Ovary (tissue), 3 donors: ENCODE results near the gene SEMA5A.

Source experiments
- POLR2A ChIP-seq: fragments of 450-650 bp; IDR thresholded peaks from one replicate; pipeline ENCODE4 v1.6.1; 2017; ENCODE audit warnings: antibody characterized with exemption, mild to moderate bottlenecking, moderate library complexity
- TF ChIP-seq, protein P1 (sequence below), 3 donors: fragments of 450-650 bp in 2 of 3; fragments of 200-600 bp in 1 of 3; IDR thresholded peaks; one replicate each; pipeline versions ENCODE4 v1.5.1 to v1.8.0; 2016 to 2022; ENCODE audit warnings: antibody characterized with exemption in 3 of 3, mild to moderate bottlenecking in 1 of 3
- donor health status: DM: no; HTN: no; CAD: no.

DNA sequence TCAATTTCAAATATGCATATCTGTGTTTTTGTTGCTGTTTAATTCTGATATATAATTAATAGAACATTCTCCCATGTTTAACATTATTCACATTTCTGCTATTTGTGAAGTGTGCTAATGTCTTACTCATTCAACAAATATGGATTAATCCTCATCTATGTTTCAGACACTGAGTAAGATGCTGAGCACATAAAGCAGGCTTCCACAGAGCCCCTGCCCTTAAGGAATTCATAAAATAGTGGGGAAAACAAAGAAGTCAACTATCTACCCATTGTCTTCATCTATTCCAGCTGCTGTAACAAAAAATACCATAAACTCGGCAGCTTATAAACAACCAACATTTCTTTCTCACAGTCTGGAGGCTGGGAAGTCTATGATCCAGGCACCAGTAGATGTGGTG lies 333.3 kb downstream of the SEMA5A start:
- TF ChIP-seq, protein P1, sequence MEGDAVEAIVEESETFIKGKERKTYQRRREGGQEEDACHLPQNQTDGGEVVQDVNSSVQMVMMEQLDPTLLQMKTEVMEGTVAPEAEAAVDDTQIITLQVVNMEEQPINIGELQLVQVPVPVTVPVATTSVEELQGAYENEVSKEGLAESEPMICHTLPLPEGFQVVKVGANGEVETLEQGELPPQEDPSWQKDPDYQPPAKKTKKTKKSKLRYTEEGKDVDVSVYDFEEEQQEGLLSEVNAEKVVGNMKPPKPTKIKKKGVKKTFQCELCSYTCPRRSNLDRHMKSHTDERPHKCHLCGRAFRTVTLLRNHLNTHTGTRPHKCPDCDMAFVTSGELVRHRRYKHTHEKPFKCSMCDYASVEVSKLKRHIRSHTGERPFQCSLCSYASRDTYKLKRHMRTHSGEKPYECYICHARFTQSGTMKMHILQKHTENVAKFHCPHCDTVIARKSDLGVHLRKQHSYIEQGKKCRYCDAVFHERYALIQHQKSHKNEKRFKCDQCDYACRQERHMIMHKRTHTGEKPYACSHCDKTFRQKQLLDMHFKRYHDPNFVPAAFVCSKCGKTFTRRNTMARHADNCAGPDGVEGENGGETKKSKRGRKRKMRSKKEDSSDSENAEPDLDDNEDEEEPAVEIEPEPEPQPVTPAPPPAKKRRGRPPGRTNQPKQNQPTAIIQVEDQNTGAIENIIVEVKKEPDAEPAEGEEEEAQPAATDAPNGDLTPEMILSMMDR (IDR thresholded peaks at IDR 0.05), result no peak
- no peak for TF ChIP-seq POLR2A
